Right lobe of liver (tissue), 6 donors: ENCODE data around the gene PLEKHG4B. TPM values are rescaled to one million over a fixed set of nuclear protein-coding genes. Genes with fewer than 3 reads are reported as not detected.

Experiments used
- ATAC-seq, 4 donors: fragments of 200-7000 bp; cut with Tn5 transposase; one replicate each; pipeline ENCODE4 v1.9.1; 2020; ENCODE audit warnings: mild to moderate bottlenecking in 4 of 4, moderate library complexity in 4 of 4
- DNase-seq, 3 donors: peaks; one replicate each; pipeline ENCODE4 v3.0.0-alpha.2; 2020
- H3K27ac ChIP-seq, 3 donors: fragments of 200-600 bp; one replicate each; pipeline ENCODE4 v1.8.0; 2022
- H3K27me3 ChIP-seq, 2 donors: fragments of 200-600 bp; one replicate each; pipeline ENCODE4 v1.8.0; 2022
- H3K36me3 ChIP-seq, 4 donors: fragments of 200-600 bp; sonication (generic) in 1 of 4; one replicate each; pipeline versions ENCODE4 v1.5.1 to v1.8.0; 2017 to 2022; ENCODE audit warnings: control low read depth in 1 of 4
- H3K4me1 ChIP-seq, 4 donors: fragments of 200-600 bp; sonication (generic) in 1 of 4; one replicate each; pipeline versions ENCODE4 v1.5.1 to v1.8.0; 2017 to 2022; ENCODE audit warnings: control low read depth in 1 of 4
- H3K4me3 ChIP-seq, 3 donors: fragments of 200-600 bp; one replicate each; pipeline ENCODE4 v1.8.0; 2022
- H3K9me3 ChIP-seq, 4 donors: fragments of 200-600 bp; sonication (generic) in 1 of 4; one replicate each; pipeline versions ENCODE4 v1.5.1 to v1.8.0; 2017 to 2022; ENCODE audit warnings: control low read depth in 1 of 4
- CTCF ChIP-seq, 4 donors: fragments of 200-600 bp in 3 of 4; fragments of 450-650 bp in 1 of 4; IDR thresholded peaks; one replicate each; pipeline versions ENCODE4 v1.5.1 to v1.8.0; 2016 to 2022; ENCODE audit warnings: antibody characterized with exemption in 4 of 4, mild to moderate bottlenecking in 2 of 4
- POLR2A ChIP-seq: fragments of 450-650 bp; IDR thresholded peaks from one replicate; pipeline ENCODE4 v1.6.1; 2017; ENCODE audit warnings: antibody characterized with exemption, mild to moderate bottlenecking
- WGBS: methylation state at CpG from one replicate; pipeline ENCODE4 v1.1.6; 2018; ENCODE audit warnings: low coverage, low lambda C conversion rate; ENCODE audit not compliant: insufficient coverage; ENCODE audit errors: missing lambda C conversion rate; 5-methylcytosine and 5-hydroxymethylcytosine counted together
- intact Hi-C, 2 donors: fragments of 100-400 bp; cut with DNase I; formaldehyde crosslinking; loops; one replicate each; pipeline versions ENCODE4 v1.11.2 to v1.14.1; 2022
- total RNA-seq, 6 experiments: library from RNA; depleted of rRNA in 2 of 6; stranded (reverse); fragments of >200 nt in 2 of 6; fragmentation: NEBNext Ultra II Directional in 3 of 6; extraction: Animal tissue kit (Norgen Biotek cat#: 25700) in 3 of 6; gene quantifications; one replicate each; pipeline versions ENCODE4 v1.1.0 to v1.2.4, GENCODE V29; 2016 to 2023
- donor health status: DM: no; HTN: yes; CAD: no.
- donor health status: DM: no; HTN: no; CAD: no.
- donor health status: DM: no; HTN: no; CAD: no.
- donor health status: DM: no; HTN: yes; CAD: no.
- donor health status: DM: no; HTN: yes; CAD: no.

Gene PLEKHG4B
- total RNA-seq, 6 experiments from 2014 or later = 0.13 to 0.18 TPM; not detected in 4

GRCh38 chr5:129820-130219, 37.9 kb downstream of the PLEKHG4B start:
- intact Hi-C loops = no loop called here
- H3K9me3 ChIP-seq = no peaks in the 10 kb centered on the region

GRCh38 chr5:130601-131131, 38.7 kb downstream of the PLEKHG4B start:
- intact Hi-C loops = no loop called here
- ATAC-seq = no peak

More at GRCh38 chr5:129820-130219, 37.9 kb downstream of the PLEKHG4B start:
- Histone ChIP-seq H3K36me3 (no peaks in the 10 kb centered on the region), H3K27ac (no peak overlapping the region), H3K4me3 (no peak overlapping the region), H3K27me3 (no peaks in the 10 kb centered on the region), H3K4me1 (no peaks in the 10 kb centered on the region)
- TF ChIP-seq CTCF (IDR thresholded peaks at IDR 0.05) = no peak
- no peak for TF ChIP-seq POLR2A
- ATAC-seq (no peak), DNase-seq (no peak)

GRCh38 chr5:136901-137300, 44.9 kb downstream of the PLEKHG4B start:
- intact Hi-C loops = no loop called here
- no peak for ATAC-seq
- Histone ChIP-seq H3K4me3 (no peak overlapping the region), H3K27me3 (no peaks in the 10 kb centered on the region), H3K36me3 (no peaks in the 10 kb centered on the region), H3K9me3 (no peaks in the 10 kb centered on the region), H3K27ac (no peak overlapping the region), H3K4me1 (no peaks in the 10 kb centered on the region)
- TF ChIP-seq POLR2A = no peak
- TF ChIP-seq CTCF (IDR thresholded peaks at IDR 0.05) = no peak
- DNase-seq = no peak
- WGBS = 43% methylated on average over 5 of the region's 5 CpGs

More at GRCh38 chr5:130601-131131, 38.7 kb downstream of the PLEKHG4B start:
- Histone ChIP-seq H3K4me1 (no peaks in the 10 kb centered on the region), H3K9me3 (no peaks in the 10 kb centered on the region), H3K27ac (no peak overlapping the region), H3K36me3 (no peaks in the 10 kb centered on the region), H3K4me3 (no peak overlapping the region), H3K27me3 (no peaks in the 10 kb centered on the region)
- WGBS = 30% methylated on average over 4 of the region's 4 CpGs
- TF ChIP-seq CTCF (IDR thresholded peaks at IDR 0.05) (no peak), POLR2A (no peak)
- DNase-seq = no peak

GRCh38 chr5:137741-138140, 45.8 kb downstream of the PLEKHG4B start:
- Histone ChIP-seq H3K4me3 (no peak overlapping the region), H3K27me3 (no peaks in the 10 kb centered on the region), H3K9me3 (no peaks in the 10 kb centered on the region), H3K36me3 (no peaks in the 10 kb centered on the region), H3K4me1 (no peaks in the 10 kb centered on the region), H3K27ac (no peak overlapping the region)
- TF ChIP-seq CTCF (IDR thresholded peaks at IDR 0.05) = no peak
- TF ChIP-seq POLR2A = no peak
- ATAC-seq = no peak
- intact Hi-C loops = no loop called here
- 89% methylated on average over 7 of the region's 15 CpGs for WGBS
- DNase-seq = no peak

- TF ChIP-seq POLR2A (no peak), CTCF (IDR thresholded peaks at IDR 0.05) (no peak)
- Histone ChIP-seq H3K27me3 (no peaks in the 10 kb centered on the region), H3K4me1 (no peaks in the 10 kb centered on the region), H3K36me3 (no peaks in the 10 kb centered on the region), H3K4me3 (no peak overlapping the region), H3K9me3 (no peaks in the 10 kb centered on the region), H3K27ac (no peak overlapping the region)
- DNase-seq (no peak), ATAC-seq (peak in 1 of 4 donors; percentile 7)
- WGBS = 69% methylated on average over 5 of the region's 12 CpGs
- intact Hi-C loops = no loop called here
These were observed 47.0 kb downstream of the PLEKHG4B start for GRCh38 chr5:138936-139335.
